HCT116 (cell line): Measurements from ENCODE around the gene SERPINB12. TPM values are rescaled to one million over a fixed set of nuclear protein-coding genes. Genes with fewer than 3 reads are reported as not detected.

Experiments used
- ATAC-seq: fragments of 200-7000 bp; cut with Tn5 transposase; 2 replicates; pipeline ENCODE4 v1.9.1; 2020; ENCODE audit warnings: mild to moderate bottlenecking, moderate library complexity
- BruUV-seq: library from RNA; stranded (reverse); fragments of 400-500 nt; replicated peaks from 2 replicates; lab custom pipeline; 2021; lab: Mats Ljungman, UMichigan
- CTCF ChIA-PET: fragments of 300-600 bp; sonication (Branson Sonifier 250); formaldehyde crosslinking; loops from one replicate; lab custom pipeline; 2021; ENCODE audit warnings: antibody characterized with exemption; lab: Charles Lee
- POLR2A ChIA-PET: fragments of 300-600, 350-600 bp; sonication (Branson Sonifier 250); formaldehyde crosslinking; loops from one replicate; lab custom pipeline; 2021; ENCODE audit warnings: antibody characterized with exemption; lab: Charles Lee
- RAD21 ChIA-PET, 2 experiments: fragments of 300-600 bp; sonication (Branson Sonifier 250); formaldehyde crosslinking; loops; one replicate each; lab custom pipeline; 2023; ENCODE audit warnings: low total read pairs in 2 of 2; ENCODE audit not compliant: uncharacterized antibody in 2 of 2, unreplicated experiment in 2 of 2, low non-redundant PET in 1 of 2; lab: Charles Lee
- DNase-seq: peaks from one replicate; pipeline ENCODE4 v3.0.0-alpha.2; 2010; ENCODE audit warnings: low read depth, low spot score
- H2AFZ ChIP-seq: fragments of 200-600 bp; shearing (Covaris generic), sonication (generic); 2 replicates; pipeline ENCODE4 v1.6.1; 2017; ENCODE audit warnings: low read depth, mixed run types, mixed read lengths, antibody characterized with exemption, low read length; ENCODE audit not compliant: poor library complexity, severe bottlenecking
- H3K27ac ChIP-seq: 2 replicates; pipeline ENCODE4 v1.5.1; 2012; ENCODE audit warnings: low read depth, low read length
- H3K27me3 ChIP-seq: fragments of 200-600 bp; sonication (generic); 2 replicates; pipeline ENCODE4 v1.6.1; 2016; ENCODE audit warnings: mixed run types, low read length, mixed read lengths; ENCODE audit not compliant: insufficient read depth
- H3K36me3 ChIP-seq, 2 experiments: fragments of 200-500 bp in 1 of 2; fragments of 200-600 bp in 1 of 2; sonication (Bioruptor generic) in 1 of 2; sonication (generic) in 1 of 2; 2 replicates each; pipeline versions ENCODE4 v1.5.1 to v1.6.1; 2014 to 2016; ENCODE audit warnings: low read length in 2 of 2, inconsistent platforms in 1 of 2, mixed read lengths in 1 of 2, mixed run types in 1 of 2; ENCODE audit not compliant: insufficient read depth in 2 of 2, control insufficient read depth in 1 of 2
- H3K4me1 ChIP-seq, 2 experiments: fragments of 200-600 bp in 1 of 2; sonication (generic) in 1 of 2; 2 replicates each; pipeline versions ENCODE4 v1.5.1 to v1.6.1; 2012 to 2017; ENCODE audit warnings: low read length in 2 of 2, inconsistent platforms in 1 of 2, mild to moderate bottlenecking in 1 of 2, mixed read lengths in 1 of 2, mixed run types in 1 of 2, moderate library complexity in 1 of 2; ENCODE audit not compliant: insufficient read depth in 2 of 2, control insufficient read depth in 1 of 2
- H3K4me2 ChIP-seq: fragments of 200-600 bp; sonication (generic); 2 replicates; pipeline ENCODE4 v1.6.1; 2017; ENCODE audit warnings: mixed run types, low read length, mixed read lengths
- H3K4me3 ChIP-seq, 2 experiments: fragments of 200-600 bp in 1 of 2; sonication (generic) in 1 of 2; replicated peaks in 1 of 2; 2 replicates each; pipeline ENCODE4 v1.5.1; 2011 to 2016; ENCODE audit warnings: low read length in 2 of 2, control low read depth in 1 of 2, low read depth in 1 of 2, mild to moderate bottlenecking in 1 of 2, mixed read lengths in 1 of 2, mixed run types in 1 of 2
- H3K79me2 ChIP-seq: fragments of 200-600 bp; sonication (generic); 2 replicates; pipeline ENCODE4 v1.6.1; 2017; ENCODE audit warnings: mild to moderate bottlenecking, mixed run types, low read length, moderate library complexity, mixed read lengths; ENCODE audit not compliant: insufficient read depth
- H3K9ac ChIP-seq: fragments of 200-600 bp; sonication (generic); 2 replicates; pipeline ENCODE4 v1.6.1; 2016; ENCODE audit warnings: low read length, mixed read lengths
- H3K9me2 ChIP-seq: fragments of 200-600 bp; sonication (generic), shearing (Covaris generic); 2 replicates; pipeline ENCODE4 v1.6.1; 2017; ENCODE audit warnings: mixed run types, mild to moderate bottlenecking, moderate library complexity; ENCODE audit not compliant: insufficient read depth
- H3K9me3 ChIP-seq, 2 experiments: fragments of 200-500 bp in 1 of 2; fragments of 200-600 bp in 1 of 2; sonication (Bioruptor generic) in 1 of 2; sonication (generic) in 1 of 2; 2 replicates each; pipeline ENCODE4 v1.6.1; 2014 to 2017; ENCODE audit warnings: low read length in 2 of 2, mixed read lengths in 2 of 2, inconsistent platforms in 1 of 2, low read depth in 1 of 2, mild to moderate bottlenecking in 1 of 2, mixed run types in 1 of 2, moderate library complexity in 1 of 2; ENCODE audit not compliant: control insufficient read depth in 1 of 2, insufficient read depth in 1 of 2
- H4K20me1 ChIP-seq: fragments of 200-600 bp; sonication (generic), shearing (Covaris generic); 2 replicates; pipeline ENCODE4 v1.6.1; 2017; ENCODE audit warnings: mixed run types, mild to moderate bottlenecking, moderate library complexity; ENCODE audit not compliant: insufficient read depth
- CBX3 ChIP-seq: IDR thresholded peaks from 2 replicates; pipeline ENCODE4 v1.6.1; 2012; ENCODE audit warnings: low read depth
- CEBPB ChIP-seq: IDR thresholded peaks from 2 replicates; pipeline ENCODE4 v1.6.1; 2012; ENCODE audit warnings: low read depth
- EGR1 ChIP-seq: IDR thresholded peaks from 2 replicates; pipeline ENCODE4 v1.6.1; 2012; ENCODE audit warnings: low read depth
- FOSL1 ChIP-seq: IDR thresholded peaks from 2 replicates; pipeline ENCODE4 v1.6.1; 2012; ENCODE audit warnings: low read depth
- RAD21 ChIP-seq: IDR thresholded peaks from 2 replicates; pipeline ENCODE4 v1.6.1; 2012; ENCODE audit warnings: low read depth, mild to moderate bottlenecking
- YY1 ChIP-seq: IDR thresholded peaks from 2 replicates; pipeline ENCODE4 v1.6.1; 2011; ENCODE audit warnings: low read length, low read depth, moderate library complexity, mild to moderate bottlenecking; ENCODE audit not compliant: insufficient replicate concordance; ENCODE audit errors: extremely low read depth
- ZFX ChIP-seq: fragments of 450-650 bp; IDR thresholded peaks from 2 replicates; pipeline ENCODE4 v1.6.1; 2017
- ZNF274 ChIP-seq: fragments of 200-500 bp; sonication (Bioruptor generic); IDR thresholded peaks from 2 replicates; pipeline ENCODE4 v1.6.1; 2014; ENCODE audit warnings: mild to moderate bottlenecking, low read depth, low read length, inconsistent platforms
- intact Hi-C: fragments of 100-400 bp; cut with micrococcal nuclease; formaldehyde crosslinking; loops from 2 replicates; pipeline ENCODE4 v1.10.0; 2022
- total RNA-seq: library from RNA; stranded (reverse); gene quantifications from one replicate; pipeline ENCODE4 v1.2.1, GENCODE V29; 2021; ENCODE audit not compliant: unreplicated experiment
- TF ChIP-seq, protein P1 (sequence below): IDR thresholded peaks from 2 replicates; pipeline ENCODE4 v1.6.1; 2012
- TF ChIP-seq, protein P2 (sequence below): IDR thresholded peaks from 2 replicates; pipeline ENCODE4 v1.6.1; 2011; ENCODE audit warnings: mild to moderate bottlenecking, low read length, moderate library complexity; ENCODE audit not compliant: insufficient replicate concordance; ENCODE audit errors: extremely low read depth
- TF ChIP-seq, protein P3 (sequence below), 3 experiments: fragments of 200-600 bp in 1 of 3; sonication (generic) in 1 of 3; IDR thresholded peaks in 2 of 3; conservative IDR thresholded peaks in 1 of 3; 2 replicates each; pipeline ENCODE4 v1.5.1; 2012 to 2017; ENCODE audit warnings: low read depth in 2 of 3, low read length in 2 of 3, antibody characterized with exemption in 1 of 3, borderline replicate concordance in 1 of 3, control low read depth in 1 of 3, mild to moderate bottlenecking in 1 of 3, mixed read lengths in 1 of 3, mixed run types in 1 of 3, moderate library complexity in 1 of 3; ENCODE audit not compliant: insufficient read depth in 1 of 3

SERPINB12 gene
- total RNA-seq, 1 experiment from 2014 or later = not detected

- no TSS peak for BruUV-seq
- H2AFZ ChIP-seq = peak overlapping the region; percentile 63
- H4K20me1 ChIP-seq = no peaks in the 10 kb centered on the region
- ChIA-PET CTCF (interaction anchor here (0.7 to 3.0 kb wide), 28 partner anchors 9 to 494 kb away, joined by 3 to 28 read pairs (median 5); partner anchors contain the start of gene SERPINB5), RAD21 (interaction anchor here (0.7 to 1.1 kb wide), 4 partner anchors 167 to 334 kb away, joined by 4 to 6 read pairs (median 4); no protein-coding TSS in a partner anchor), POLR2A (interaction anchor here (0.5 to 1.3 kb wide), 4 partner anchors 14 to 449 kb away, joined by 3 read pairs; no protein-coding TSS in a partner anchor)
- H3K9me2 ChIP-seq = no peaks in the 10 kb centered on the region
- no peaks in the 10 kb centered on the region for H3K9me3 ChIP-seq
- TF ChIP-seq, protein P1, sequence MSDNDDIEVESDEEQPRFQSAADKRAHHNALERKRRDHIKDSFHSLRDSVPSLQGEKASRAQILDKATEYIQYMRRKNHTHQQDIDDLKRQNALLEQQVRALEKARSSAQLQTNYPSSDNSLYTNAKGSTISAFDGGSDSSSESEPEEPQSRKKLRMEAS = no peak
- TF ChIP-seq EGR1 = no peak
- no peak for TF ChIP-seq ZFX
- no peak for TF ChIP-seq CEBPB
- no peak for TF ChIP-seq FOSL1
- TF ChIP-seq ZNF274 = no peak
- TF ChIP-seq, protein P2, sequence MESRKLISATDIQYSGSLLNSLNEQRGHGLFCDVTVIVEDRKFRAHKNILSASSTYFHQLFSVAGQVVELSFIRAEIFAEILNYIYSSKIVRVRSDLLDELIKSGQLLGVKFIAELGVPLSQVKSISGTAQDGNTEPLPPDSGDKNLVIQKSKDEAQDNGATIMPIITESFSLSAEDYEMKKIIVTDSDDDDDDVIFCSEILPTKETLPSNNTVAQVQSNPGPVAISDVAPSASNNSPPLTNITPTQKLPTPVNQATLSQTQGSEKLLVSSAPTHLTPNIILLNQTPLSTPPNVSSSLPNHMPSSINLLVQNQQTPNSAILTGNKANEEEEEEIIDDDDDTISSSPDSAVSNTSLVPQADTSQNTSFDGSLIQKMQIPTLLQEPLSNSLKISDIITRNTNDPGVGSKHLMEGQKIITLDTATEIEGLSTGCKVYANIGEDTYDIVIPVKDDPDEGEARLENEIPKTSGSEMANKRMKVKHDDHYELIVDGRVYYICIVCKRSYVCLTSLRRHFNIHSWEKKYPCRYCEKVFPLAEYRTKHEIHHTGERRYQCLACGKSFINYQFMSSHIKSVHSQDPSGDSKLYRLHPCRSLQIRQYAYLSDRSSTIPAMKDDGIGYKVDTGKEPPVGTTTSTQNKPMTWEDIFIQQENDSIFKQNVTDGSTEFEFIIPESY = no peak
- TF ChIP-seq RAD21 = peak; percentile 58
- peak; percentile 35; the same call in 1 of the 2 replicates for TF ChIP-seq CBX3
- TF ChIP-seq YY1 = peak; percentile 34
- TF ChIP-seq, protein P3, sequence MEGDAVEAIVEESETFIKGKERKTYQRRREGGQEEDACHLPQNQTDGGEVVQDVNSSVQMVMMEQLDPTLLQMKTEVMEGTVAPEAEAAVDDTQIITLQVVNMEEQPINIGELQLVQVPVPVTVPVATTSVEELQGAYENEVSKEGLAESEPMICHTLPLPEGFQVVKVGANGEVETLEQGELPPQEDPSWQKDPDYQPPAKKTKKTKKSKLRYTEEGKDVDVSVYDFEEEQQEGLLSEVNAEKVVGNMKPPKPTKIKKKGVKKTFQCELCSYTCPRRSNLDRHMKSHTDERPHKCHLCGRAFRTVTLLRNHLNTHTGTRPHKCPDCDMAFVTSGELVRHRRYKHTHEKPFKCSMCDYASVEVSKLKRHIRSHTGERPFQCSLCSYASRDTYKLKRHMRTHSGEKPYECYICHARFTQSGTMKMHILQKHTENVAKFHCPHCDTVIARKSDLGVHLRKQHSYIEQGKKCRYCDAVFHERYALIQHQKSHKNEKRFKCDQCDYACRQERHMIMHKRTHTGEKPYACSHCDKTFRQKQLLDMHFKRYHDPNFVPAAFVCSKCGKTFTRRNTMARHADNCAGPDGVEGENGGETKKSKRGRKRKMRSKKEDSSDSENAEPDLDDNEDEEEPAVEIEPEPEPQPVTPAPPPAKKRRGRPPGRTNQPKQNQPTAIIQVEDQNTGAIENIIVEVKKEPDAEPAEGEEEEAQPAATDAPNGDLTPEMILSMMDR (IDR thresholded peaks at IDR 0.05 in 2 of 3, conservative IDR thresholded peaks at IDR 0.05 in 1 of 3; ENCODE audit: borderline replicate concordance in 1 of 3, insufficient read depth in 1 of 3, low read depth in 2 of 3, low read length in 2 of 3) = peak; percentile 55 to 85 (median 78); a peak in 5 of 6 replicates
- intact Hi-C loops = loop anchor here (2.0 to 5.0 kb wide), 2 partner anchors 169 to 426 kb away; no protein-coding TSS in a partner anchor
- H3K4me1 ChIP-seq = no peaks in the 10 kb centered on the region
- H3K9ac ChIP-seq = no peak overlapping the region
- no peak overlapping the region for H3K27ac ChIP-seq
- peak; percentile 92 for ATAC-seq
- no peaks in the 10 kb centered on the region for H3K36me3 ChIP-seq
- H3K79me2 ChIP-seq = no peaks in the 10 kb centered on the region
- peak; percentile 82 for DNase-seq
- H3K27me3 ChIP-seq = no peaks in the 10 kb centered on the region
- H3K4me2 ChIP-seq = peak overlapping the region; percentile 20; the same call in 1 of the 2 replicates
- H3K4me3 ChIP-seq = no peak overlapping the region
Observed at GRCh38 chr18:63511285-63511684, 30.9 kb upstream of the SERPINB12 start.
